Right cardiac atrium (tissue), 5 donors: Measurements from ENCODE around the gene TP53I3. TPM values are rescaled to one million over a fixed set of nuclear protein-coding genes. Genes with fewer than 3 reads are reported as not detected.

Experiments used
- ATAC-seq, 2 donors: fragments of 200-7000 bp; cut with Tn5 transposase; one replicate each; pipeline versions ENCODE4 v1.8.0 to v1.9.1; 2020; ENCODE audit warnings: moderate library complexity in 2 of 2, mild to moderate bottlenecking in 1 of 2
- DNase-seq, 3 donors: peaks; one replicate each; pipeline ENCODE4 v3.0.0-alpha.2; 2020
- H3K27ac ChIP-seq: one replicate; pipeline ENCODE4 v1.5.1; 2013; ENCODE audit warnings: mild to moderate bottlenecking, low read length, control low read depth, moderate library complexity
- H3K27me3 ChIP-seq: one replicate; pipeline ENCODE4 v1.6.1; 2013; ENCODE audit not compliant: control insufficient read depth, insufficient read depth
- H3K4me1 ChIP-seq: one replicate; pipeline ENCODE4 v1.6.1; 2013; ENCODE audit warnings: low read length; ENCODE audit not compliant: control insufficient read depth, insufficient read depth
- H3K4me3 ChIP-seq: one replicate; pipeline ENCODE4 v1.5.1; 2013; ENCODE audit warnings: low read length, control low read depth
- H3K9me3 ChIP-seq: one replicate; pipeline ENCODE4 v1.6.1; 2013; ENCODE audit warnings: low read length; ENCODE audit not compliant: control insufficient read depth
- WGBS: extraction: QIAGEN DNeasy Blood & Tissue Kit; methylation state at CpG from one replicate; pipeline ENCODE4 v1.1.7; 2013; 5-methylcytosine and 5-hydroxymethylcytosine counted together
- intact Hi-C, 4 donors: fragments of 100-400 bp; cut with DNase I; formaldehyde crosslinking; loops; one replicate each; pipeline versions ENCODE4 v1.11.0 to v1.14.0; 2022 to 2023
- long read RNA-seq, 4 donors: library from polyadenylated mRNA; unstranded; transcript quantifications; one replicate each; pipeline ENCODE4 v2.0.0, GENCODE V29; 2020 to 2021
- polyA plus RNA-seq: library from polyadenylated mRNA; stranded (reverse); fragments of 200-250 nt; gene quantifications from one replicate; pipeline ENCODE4 v1.2.3, GENCODE V29; 2013
- total RNA-seq, 4 donors: library from RNA; stranded (reverse); fragmentation: NEBNext Ultra II Directional; extraction: Animal tissue kit (Norgen Biotek cat#: 25700); gene quantifications; one replicate each; pipeline ENCODE4 v1.2.1, GENCODE V29; 2021
- donor health status: healthy with polysubstance abuse.
- donor health status: DM: no; HTN: yes; CAD: no.
- donor health status: DM: no; HTN: no; CAD: no.
- donor health status: DM: no; HTN: yes; CAD: no; lungs with severe emphysema.
- donor health status: DM: yes; HTN: yes; CAD: no.

The TP53I3 gene
- 1 to 10 TPM; 6.0 to 9.7 (median 7.3) TPM for total RNA-seq
- 13.1 TPM for polyA plus RNA-seq
- long read RNA-seq, donor 1, partial matches to known transcripts, result 1 of 10 reads
- long read RNA-seq, donor 1, other reads (novel, unspliced or antisense), result 3 of 10 reads
- long read RNA-seq, donor 2, transcript TP53I3-202 (6 exons, 1,635 nt), result major isoform, 5 of 9 reads
- long read RNA-seq, donor 2, partial matches to known transcripts, result 0 of 9 reads
- long read RNA-seq, donor 2, other reads (novel, unspliced or antisense), result 1 of 9 reads
- long read RNA-seq, donor 3, transcript TP53I3-201 (5 exons, 1,998 nt), result major isoform, 9 of 18 reads
- long read RNA-seq, donor 3, partial matches to known transcripts, result 2 of 18 reads
- long read RNA-seq, donor 3, other reads (novel, unspliced or antisense), result 3 of 18 reads
- long read RNA-seq, donor 4, partial matches to known transcripts, result 1 of 5 reads
- long read RNA-seq, donor 4, other reads (novel, unspliced or antisense), result 0 of 5 reads

DNA sequence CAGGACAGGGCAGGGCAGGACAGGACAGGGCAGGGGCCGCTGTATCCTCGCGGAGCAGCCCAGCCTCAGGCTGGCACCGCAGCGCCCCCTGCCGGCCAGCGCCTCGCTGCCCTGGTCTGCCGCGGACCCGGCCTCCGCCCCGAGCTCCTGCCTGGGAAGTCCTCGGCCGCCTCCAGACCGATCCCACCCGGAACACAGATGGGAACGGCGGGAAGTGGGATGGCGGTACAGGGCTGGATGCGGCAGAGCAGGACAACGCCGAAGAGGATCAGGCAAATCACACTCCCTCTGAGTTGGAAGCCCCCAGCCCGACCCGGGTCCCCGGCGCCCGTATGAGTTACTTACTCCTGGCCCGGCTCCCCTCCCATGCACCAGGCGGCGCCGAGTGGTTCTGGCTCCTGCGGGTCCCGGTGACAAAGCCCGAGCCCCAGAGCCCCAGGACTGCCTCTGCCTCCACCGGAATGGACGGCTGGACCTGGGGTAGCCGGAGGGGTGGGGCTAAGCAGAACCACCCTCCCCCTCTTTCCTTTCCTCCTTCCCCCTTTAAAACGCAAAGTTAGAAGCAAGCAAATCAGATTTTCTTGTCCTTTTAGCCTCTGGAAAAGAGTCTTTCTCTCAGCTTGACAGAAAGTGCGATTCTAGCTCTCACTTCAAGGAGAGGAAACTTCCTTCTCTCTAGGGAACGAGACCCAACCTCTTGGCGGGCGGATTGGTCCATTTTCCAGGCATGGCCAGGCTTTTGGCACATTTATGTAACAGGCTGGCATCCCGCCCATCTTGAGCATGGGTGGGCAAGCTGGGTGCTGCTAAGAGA is at the start of gene TP53I3:
Gene TP53I3, minus strand, starts transcription at position 449 of the 814 bp plus-strand sequence. CDS start 508 bp downstream, outside the sequence.
- intact Hi-C loops, result loop anchor here in 2 of 4 donors (10.0 kb wide), 1 partner anchor 160 kb away; the partner anchor contains the start of gene ATAD2B (in 2 of the 2)

DNA sequence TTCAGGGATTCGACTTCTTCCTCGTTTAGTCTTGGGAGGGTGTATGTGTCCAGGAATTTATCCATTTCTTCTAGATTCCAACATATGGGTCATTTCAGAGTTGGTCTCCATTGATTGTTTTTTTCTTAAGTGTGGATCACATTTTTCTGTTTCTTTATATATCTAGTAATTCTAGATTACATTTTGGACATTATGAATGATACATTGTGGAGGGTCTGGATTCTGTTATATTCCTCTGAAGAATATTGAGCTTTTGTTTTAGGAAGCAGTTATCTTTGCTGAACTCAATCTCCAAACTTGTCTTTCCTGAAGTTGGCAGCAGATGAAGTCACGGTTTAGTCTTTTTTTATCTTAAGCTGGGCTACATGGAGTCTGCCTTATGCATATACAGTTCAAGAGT is 47.9 kb upstream of the TP53I3 start:
- H3K27ac ChIP-seq, result no peak overlapping the region
- DNase-seq (no peak), ATAC-seq (no peak)
- intact Hi-C loops, result no loop called here
- no peaks in the 10 kb centered on the region for H3K4me1 ChIP-seq
- no peaks in the 10 kb centered on the region for H3K27me3 ChIP-seq
- 95% methylated on average over 3 of the region's 3 CpGs for WGBS
- no peaks in the 10 kb centered on the region for H3K9me3 ChIP-seq
- no peak overlapping the region for H3K4me3 ChIP-seq

More for the DNA sequence above, at the start of gene TP53I3:
- no peaks in the 10 kb centered on the region for H3K4me1 ChIP-seq
- H3K9me3 ChIP-seq, result no peaks in the 10 kb centered on the region
- H3K27ac ChIP-seq, result peak within 1 kb of the TSS; percentile 99
- DNase-seq (peak; percentile 89 to 96 (median 96)), ATAC-seq (peak; percentile 97)
- WGBS, result under 1% methylated on average over 44 of the region's 44 CpGs
- peak within 1 kb of the TSS; percentile 64 for H3K4me3 ChIP-seq
- no peaks in the 10 kb centered on the region for H3K27me3 ChIP-seq

GRCh38 chr2:24125956-24126355 is 41.3 kb upstream of the TP53I3 start:
- Histone ChIP-seq H3K27ac (no peak overlapping the region), H3K9me3 (no peaks in the 10 kb centered on the region), H3K27me3 (no peaks in the 10 kb centered on the region), H3K4me3 (no peak overlapping the region), H3K4me1 (peaks cover 2% of the 10 kb centered on the region)
- ATAC-seq (no peak), DNase-seq (no peak)
- intact Hi-C loops, result no loop called here
- 44% methylated on average over 1 of the region's 1 CpG for WGBS

- DNase-seq, result no peak
- peaks cover 2% of the 10 kb centered on the region for H3K4me1 ChIP-seq
- WGBS, result 8% methylated on average over 9 of the region's 9 CpGs
- intact Hi-C loops, result no loop called here
- H3K9me3 ChIP-seq, result no peaks in the 10 kb centered on the region
- no peaks in the 10 kb centered on the region for H3K27me3 ChIP-seq
- ATAC-seq, result peak; percentile 3 to 8
- H3K4me3 ChIP-seq, result peak overlapping the region; percentile 60
- peak overlapping the region; percentile 94 for H3K27ac ChIP-seq
Observed at GRCh38 chr2:24123922-24124580, 39.4 kb upstream of the TP53I3 start.

- peak within 1 kb of the TSS; percentile 60 for H3K4me3 ChIP-seq
- H3K9me3 ChIP-seq, result no peaks in the 10 kb centered on the region
- peak within 1 kb of the TSS; percentile 94 for H3K27ac ChIP-seq
- DNase-seq (peak; percentile 92 to 96 (median 96)), ATAC-seq (peak; percentile 98)
- intact Hi-C loops, result no loop called here
- peaks cover 2% of the 10 kb centered on the region for H3K4me1 ChIP-seq
- H3K27me3 ChIP-seq, result no peaks in the 10 kb centered on the region
- WGBS, result under 1% methylated on average over 103 of the region's 103 CpGs
Observed at GRCh38 chr2:24123195-24123921, 38.7 kb upstream of the TP53I3 start, which contains the start of the genes FAM228B and PFN4. Gene FAM228B (plus strand): TSS chr2:24123469. CDS start chr2:24124362, 893 bp downstream. Gene PFN4 (minus strand): TSS chr2:24123334. CDS start chr2:24122535, 799 bp downstream.

DNA sequence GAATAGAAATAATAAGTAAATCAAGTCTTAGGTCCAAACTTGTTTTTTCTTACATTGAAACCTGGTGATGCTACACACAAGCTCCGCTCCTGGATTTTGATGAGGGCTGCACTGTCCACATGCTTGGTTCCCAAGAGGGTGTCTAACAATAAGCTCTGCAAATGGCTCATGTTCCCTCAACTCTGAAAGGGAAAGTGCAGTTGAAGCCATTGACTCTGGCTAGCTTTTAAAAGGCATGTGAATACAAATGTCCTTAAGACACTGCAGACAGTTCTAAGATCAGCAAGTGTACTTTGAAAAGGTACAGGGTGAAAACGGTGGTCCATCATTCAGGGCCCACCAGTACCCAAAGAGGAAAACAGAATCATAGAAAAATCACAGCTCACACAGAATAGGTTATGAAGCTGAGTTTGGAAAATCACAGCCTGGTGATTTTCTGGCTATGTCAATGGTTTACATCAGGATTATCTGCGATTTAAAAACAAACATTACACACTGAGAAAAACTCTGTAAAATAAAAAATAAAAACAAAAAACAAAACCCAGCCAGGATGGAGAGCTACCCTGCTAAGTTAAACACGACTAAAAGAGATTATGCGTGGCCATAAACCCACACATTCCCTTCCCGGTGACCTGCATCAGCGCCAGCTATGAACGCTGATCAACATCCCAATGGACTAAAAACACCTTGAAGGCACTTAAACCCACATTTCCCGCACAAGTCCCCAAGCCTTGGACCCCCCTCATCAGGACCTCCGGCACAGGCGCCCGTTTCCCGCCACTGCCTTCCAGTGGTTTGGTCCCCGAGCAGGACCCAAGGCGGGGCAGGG is 37.9 kb upstream of the TP53I3 start:
- 8% methylated on average over 15 of the region's 15 CpGs for WGBS
- ATAC-seq, result no peak
- Histone ChIP-seq H3K27me3 (no peaks in the 10 kb centered on the region), H3K9me3 (no peaks in the 10 kb centered on the region), H3K4me1 (peaks cover 2% of the 10 kb centered on the region), H3K27ac (peak overlapping the region; percentile 85), H3K4me3 (peak overlapping the region; percentile 60)
- no peak for DNase-seq
- intact Hi-C loops, result no loop called here

DNA sequence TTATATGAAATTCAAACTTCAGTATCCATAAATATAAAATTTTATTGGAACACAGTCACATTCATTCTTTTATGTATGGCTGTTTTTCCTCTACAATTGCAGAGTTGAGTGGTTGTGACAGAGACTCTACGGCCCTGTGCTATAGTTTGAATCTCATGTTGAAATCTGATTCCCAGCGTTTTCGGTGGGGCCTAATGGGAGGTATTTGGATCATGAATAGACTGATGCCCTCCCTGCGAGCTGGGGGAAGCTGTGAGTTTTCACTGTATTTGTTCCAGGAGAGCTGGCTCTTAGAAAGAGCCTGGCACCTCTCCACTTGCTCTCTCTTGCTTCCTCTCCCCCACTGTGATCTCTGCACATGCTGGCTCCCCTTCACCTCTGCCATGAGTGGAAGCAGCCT is 36.8 kb upstream of the TP53I3 start:
- H3K4me3 ChIP-seq, result no peak overlapping the region
- WGBS, result 54% methylated on average over 4 of the region's 4 CpGs
- H3K9me3 ChIP-seq, result no peaks in the 10 kb centered on the region
- ATAC-seq (no peak), DNase-seq (no peak)
- H3K27me3 ChIP-seq, result no peaks in the 10 kb centered on the region
- H3K27ac ChIP-seq, result no peak overlapping the region
- H3K4me1 ChIP-seq, result peaks cover 2% of the 10 kb centered on the region
- intact Hi-C loops, result no loop called here

DNA sequence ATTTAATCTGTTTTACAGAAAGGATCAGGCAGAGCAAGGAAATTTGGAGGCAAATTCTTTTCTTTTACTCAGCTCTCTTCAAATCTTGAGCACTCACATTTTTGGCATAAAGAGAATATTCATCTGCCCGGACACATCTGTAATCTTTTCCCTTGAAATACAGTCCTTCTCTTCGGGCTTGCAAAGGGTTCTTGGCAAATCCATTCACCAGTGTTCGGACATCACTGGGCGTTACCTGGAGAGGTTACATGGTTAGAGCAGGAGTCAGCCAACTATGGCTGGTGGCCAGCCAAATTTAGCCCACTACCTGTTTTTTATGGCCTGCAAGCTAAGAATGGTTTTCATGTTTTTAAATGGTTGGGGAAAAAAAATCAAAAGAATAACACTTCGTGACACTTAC is 36.4 kb upstream of the TP53I3 start:
- ATAC-seq, result no peak
- H3K27ac ChIP-seq, result no peak overlapping the region
- peaks cover 2% of the 10 kb centered on the region for H3K4me1 ChIP-seq
- 64% methylated on average over 5 of the region's 5 CpGs for WGBS
- H3K4me3 ChIP-seq, result no peak overlapping the region
- intact Hi-C loops, result no loop called here
- H3K9me3 ChIP-seq, result no peaks in the 10 kb centered on the region
- H3K27me3 ChIP-seq, result no peaks in the 10 kb centered on the region
- no peak for DNase-seq

DNA sequence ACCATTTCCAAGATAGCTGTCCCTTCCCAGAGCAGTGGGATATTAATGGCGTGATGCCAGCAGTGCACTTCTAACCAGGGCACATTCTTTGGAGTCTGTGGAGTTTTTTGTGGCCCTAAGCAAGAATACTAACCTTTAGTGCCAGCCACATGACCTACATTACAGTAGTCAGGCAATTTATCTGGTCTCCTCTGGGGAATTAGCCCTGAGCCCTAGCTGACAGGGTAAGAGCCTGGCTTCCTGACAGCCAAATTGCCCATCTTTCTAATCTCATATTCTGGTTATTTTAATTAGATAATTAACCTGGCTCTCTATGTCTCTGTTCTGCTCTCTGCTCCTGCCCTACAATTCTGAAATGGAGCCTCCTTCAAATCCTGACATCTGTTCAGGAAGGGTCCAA is 33.3 kb upstream of the TP53I3 start:
- no peak for ATAC-seq
- Histone ChIP-seq H3K27me3 (no peaks in the 10 kb centered on the region), H3K4me1 (no peaks in the 10 kb centered on the region), H3K9me3 (no peaks in the 10 kb centered on the region), H3K27ac (no peak overlapping the region), H3K4me3 (no peak overlapping the region)
- no peak for DNase-seq
- WGBS, result 76% methylated on average over 1 of the region's 1 CpG
- intact Hi-C loops, result no loop called here
